RWPE2 (cell line): ENCODE measurements around the gene BEST3.

ENCODE experiments used
- ATAC-seq: fragments of 200-7000 bp; cut with Tn5 transposase; 3 replicates; pipeline ENCODE4 v1.9.1; 2021; ENCODE audit warnings: low read depth
- DNase-seq: peaks from one replicate; pipeline ENCODE4 v3.0.0-alpha.2; 2020; ENCODE audit warnings: low spot score
- H3K27ac ChIP-seq: fragments of 450-650 bp; 2 replicates; pipeline ENCODE4 v1.5.1; 2017; ENCODE audit warnings: mild to moderate bottlenecking; ENCODE audit not compliant: poor library complexity, severe bottlenecking
- H3K27me3 ChIP-seq: fragments of 250-450 bp; sonication (Bioruptor Pico); 2 replicates; pipeline ENCODE4 v1.5.1; 2021; ENCODE audit warnings: mild to moderate bottlenecking, moderate library complexity; ENCODE audit not compliant: insufficient read depth, poor library complexity, severe bottlenecking
- H3K36me3 ChIP-seq: fragments of 250-450 bp; sonication (Bioruptor Pico); 2 replicates; pipeline ENCODE4 v1.5.1; 2020; ENCODE audit warnings: low read depth, mild to moderate bottlenecking, moderate library complexity
- H3K4me1 ChIP-seq: fragments of 250-450 bp; sonication (Bioruptor Pico); 2 replicates; pipeline ENCODE4 v1.5.1; 2021; ENCODE audit warnings: mild to moderate bottlenecking, moderate library complexity; ENCODE audit not compliant: insufficient read depth, poor library complexity, severe bottlenecking
- H3K4me3 ChIP-seq: fragments of 250-450 bp; sonication (Bioruptor Pico); 2 replicates; pipeline ENCODE4 v1.5.1; 2021; ENCODE audit warnings: mild to moderate bottlenecking, moderate library complexity; ENCODE audit not compliant: severe bottlenecking
- H3K9me3 ChIP-seq: fragments of 250-450 bp; sonication (Bioruptor Pico); 2 replicates; pipeline ENCODE4 v1.5.1; 2021; ENCODE audit warnings: mild to moderate bottlenecking, moderate library complexity; ENCODE audit not compliant: severe bottlenecking
- TF ChIP-seq, protein P1 (sequence below): fragments of 450-650 bp; IDR thresholded peaks from one replicate; pipeline ENCODE4 v1.5.1; 2017; ENCODE audit warnings: mild to moderate bottlenecking, moderate library complexity; ENCODE audit not compliant: poor library complexity, severe bottlenecking

The BEST3 gene

DNA sequence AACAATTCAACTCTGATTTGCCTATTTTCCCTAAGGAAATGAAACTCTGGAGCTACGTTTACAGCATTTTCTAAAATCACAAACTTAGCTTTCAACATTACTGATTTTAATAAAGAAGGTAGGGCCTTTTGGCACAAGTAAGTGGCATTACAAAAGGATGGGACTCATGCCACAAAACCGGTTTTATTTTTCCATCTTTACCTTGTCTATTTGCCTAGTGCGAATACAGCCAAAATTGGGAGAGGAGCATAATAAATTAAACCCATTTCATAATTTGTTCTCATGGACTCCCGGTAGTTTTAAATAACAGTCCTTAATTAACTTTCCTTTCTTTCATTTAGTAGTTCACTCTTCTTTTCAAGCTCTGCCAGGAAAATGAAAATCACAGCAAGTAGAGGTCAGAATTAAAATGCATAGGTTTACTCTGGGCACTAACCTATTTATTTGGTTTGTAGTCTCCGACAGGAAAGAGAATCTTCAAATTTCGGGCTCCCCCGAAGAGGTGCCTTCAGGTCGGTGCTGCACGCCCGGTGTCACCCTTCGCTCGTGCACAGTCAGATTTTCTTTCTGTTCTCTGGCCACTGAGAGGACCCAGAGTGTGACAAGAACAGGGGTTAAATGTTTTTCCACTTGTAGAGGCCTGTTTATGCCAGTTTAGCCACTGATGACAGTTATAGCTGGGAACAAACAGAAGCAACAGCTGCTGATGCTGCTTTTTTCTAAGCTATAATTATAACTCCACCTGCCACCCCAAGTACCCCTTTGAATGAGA lies at the start of gene BEST3:
BEST3 (minus strand) TSS at position 535 of the 772 bp plus-strand sequence. CDS start 1,505 bp downstream, outside the sequence.
- Histone ChIP-seq H3K27ac (no peak within 1 kb of the TSS), H3K36me3 (no peaks in the 10 kb centered on the region), H3K4me1 (no peaks in the 10 kb centered on the region), H3K27me3 (no peaks in the 10 kb centered on the region), H3K9me3 (no peaks in the 10 kb centered on the region), H3K4me3 (no peak within 1 kb of the TSS)
- TF ChIP-seq, protein P1, sequence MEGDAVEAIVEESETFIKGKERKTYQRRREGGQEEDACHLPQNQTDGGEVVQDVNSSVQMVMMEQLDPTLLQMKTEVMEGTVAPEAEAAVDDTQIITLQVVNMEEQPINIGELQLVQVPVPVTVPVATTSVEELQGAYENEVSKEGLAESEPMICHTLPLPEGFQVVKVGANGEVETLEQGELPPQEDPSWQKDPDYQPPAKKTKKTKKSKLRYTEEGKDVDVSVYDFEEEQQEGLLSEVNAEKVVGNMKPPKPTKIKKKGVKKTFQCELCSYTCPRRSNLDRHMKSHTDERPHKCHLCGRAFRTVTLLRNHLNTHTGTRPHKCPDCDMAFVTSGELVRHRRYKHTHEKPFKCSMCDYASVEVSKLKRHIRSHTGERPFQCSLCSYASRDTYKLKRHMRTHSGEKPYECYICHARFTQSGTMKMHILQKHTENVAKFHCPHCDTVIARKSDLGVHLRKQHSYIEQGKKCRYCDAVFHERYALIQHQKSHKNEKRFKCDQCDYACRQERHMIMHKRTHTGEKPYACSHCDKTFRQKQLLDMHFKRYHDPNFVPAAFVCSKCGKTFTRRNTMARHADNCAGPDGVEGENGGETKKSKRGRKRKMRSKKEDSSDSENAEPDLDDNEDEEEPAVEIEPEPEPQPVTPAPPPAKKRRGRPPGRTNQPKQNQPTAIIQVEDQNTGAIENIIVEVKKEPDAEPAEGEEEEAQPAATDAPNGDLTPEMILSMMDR = no peak
- no peak for ATAC-seq
- no peak for DNase-seq

DNA sequence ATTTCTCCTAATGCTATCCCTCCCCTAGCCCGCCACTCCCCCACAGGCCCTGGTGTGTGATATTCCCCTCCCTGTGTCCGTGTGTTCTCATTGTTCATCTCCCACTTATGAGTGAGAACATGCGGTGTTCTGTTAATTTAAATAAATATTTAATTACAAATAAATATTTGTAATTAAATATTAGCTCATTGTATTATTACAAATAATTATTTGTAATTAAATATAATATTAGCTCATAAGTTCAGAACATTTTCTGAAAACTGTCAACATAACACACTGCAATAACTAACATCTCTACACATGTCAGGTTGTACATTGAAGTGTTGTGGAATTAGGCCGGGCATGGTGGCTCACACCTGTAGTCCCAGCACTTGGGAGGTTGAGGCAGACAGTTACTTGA lies 45.0 kb upstream of the BEST3 start:
- no peak overlapping the region for H3K27ac ChIP-seq
- ATAC-seq = no peak

DNA sequence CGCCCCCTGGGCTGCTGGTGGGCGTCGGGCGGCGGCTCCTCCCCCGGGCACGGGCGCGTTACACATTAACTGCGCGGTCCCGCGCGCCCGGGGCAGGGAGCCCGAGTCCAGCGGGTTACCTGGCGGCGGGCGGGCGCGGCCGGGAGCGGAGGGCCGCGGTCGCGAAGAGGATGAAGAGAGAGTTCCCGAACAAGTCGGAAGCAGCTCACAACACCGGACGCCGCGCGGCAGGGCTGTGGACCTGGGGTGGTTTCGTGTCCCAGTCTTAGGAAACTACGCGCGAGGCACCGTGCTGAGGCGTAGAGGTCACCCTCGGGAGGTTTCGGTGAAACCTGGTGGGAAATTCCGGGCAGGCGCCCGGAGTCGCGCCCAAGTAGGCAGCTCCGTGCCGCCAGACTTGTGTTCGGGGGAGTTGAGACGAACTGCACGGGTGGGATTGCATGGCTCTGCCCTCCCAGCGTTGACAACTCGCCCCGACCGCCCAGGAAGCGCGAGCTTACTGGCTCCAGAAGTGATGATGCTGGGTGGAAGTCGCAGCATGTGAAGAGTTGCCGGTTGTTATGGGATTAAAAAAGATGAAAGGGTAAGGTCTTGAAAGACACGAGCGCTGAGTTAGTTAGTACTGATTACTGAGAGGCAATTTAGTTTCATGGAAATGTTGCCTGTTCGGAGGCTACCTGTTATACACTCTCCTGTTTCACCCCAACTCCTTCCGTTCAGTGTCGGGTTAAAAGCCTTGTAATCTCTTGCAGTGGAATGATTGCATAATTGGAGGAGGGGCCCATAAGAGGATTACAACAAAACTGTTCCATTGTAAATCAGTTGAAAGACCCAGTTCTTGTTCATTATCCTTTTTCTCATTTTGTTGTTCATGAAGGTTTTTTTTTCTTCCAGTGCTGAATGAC lies 40.4 kb upstream of the BEST3 start:
- peaks cover 8% of the 10 kb centered on the region for H3K4me1 ChIP-seq
- DNase-seq = peak; percentile 61
- TF ChIP-seq, protein P1 = no peak
- H3K27me3 ChIP-seq = no peaks in the 10 kb centered on the region
- H3K36me3 ChIP-seq = no peaks in the 10 kb centered on the region
- H3K9me3 ChIP-seq = no peaks in the 10 kb centered on the region
- peak; percentile 43 for ATAC-seq
- peak overlapping the region; percentile 38 for H3K27ac ChIP-seq
- peak overlapping the region; percentile 83 for H3K4me3 ChIP-seq

More for the DNA sequence above, 45.0 kb upstream of the BEST3 start:
- TF ChIP-seq, protein P1 = no peak
- H3K4me3 ChIP-seq = no peak overlapping the region
- peaks cover 14% of the 10 kb centered on the region for H3K4me1 ChIP-seq
- DNase-seq = no peak
- H3K9me3 ChIP-seq = no peaks in the 10 kb centered on the region
- H3K27me3 ChIP-seq = no peaks in the 10 kb centered on the region
- no peaks in the 10 kb centered on the region for H3K36me3 ChIP-seq

DNA sequence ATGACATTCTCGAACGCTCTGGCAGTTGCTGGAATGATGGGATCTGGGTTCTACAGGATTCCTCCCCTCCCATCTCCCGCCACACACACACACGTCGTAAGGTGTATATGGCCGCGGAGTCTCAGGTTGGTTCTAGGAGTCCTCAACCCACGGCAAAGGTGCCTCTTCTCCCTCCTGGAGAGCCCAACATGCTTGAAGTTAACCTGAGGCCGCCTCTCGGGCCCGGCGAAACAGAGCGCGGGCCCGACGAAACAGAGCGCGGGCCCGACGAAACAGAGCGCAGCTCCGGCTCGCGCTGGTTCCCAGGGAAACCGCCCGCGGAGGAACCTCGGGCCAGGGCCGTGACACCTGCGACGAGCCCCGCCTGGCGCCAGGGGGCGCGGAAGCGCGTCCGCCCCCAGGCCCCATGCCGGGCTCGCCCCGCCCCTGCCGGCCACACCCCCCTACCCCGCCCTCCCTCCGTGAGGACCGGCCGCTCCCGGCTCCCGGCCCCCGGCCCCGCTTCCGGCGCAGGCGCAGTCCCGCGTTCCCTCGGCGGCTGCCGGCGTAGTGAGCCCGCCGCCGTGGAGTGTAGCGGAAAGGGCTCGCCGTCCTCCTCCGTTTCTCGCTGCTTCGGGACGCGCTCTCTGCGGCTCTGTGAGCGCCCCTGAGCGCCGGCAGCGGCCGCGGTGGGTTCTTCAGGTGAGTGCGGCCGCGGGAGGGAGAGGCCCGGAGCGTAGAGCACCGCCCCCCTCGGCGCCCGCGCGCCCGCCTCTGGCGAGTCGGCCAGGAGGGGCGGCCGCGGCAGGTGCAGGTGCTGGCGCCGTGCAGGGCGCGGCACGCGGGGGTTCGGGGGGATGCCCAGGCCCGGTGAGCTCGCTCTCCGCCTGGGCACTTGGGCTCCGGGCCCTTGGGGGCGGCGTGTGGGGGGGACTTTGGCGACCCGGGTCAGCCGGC lies 39.5 kb upstream of the BEST3 start, which contains the start of gene RAB3IP:
RAB3IP (plus strand) TSS at position 510 of the 936 bp plus-strand sequence. CDS start 16,549 bp downstream, outside the sequence.
- DNase-seq = peak; percentile 79
- peak; percentile 80 for ATAC-seq
- Histone ChIP-seq H3K36me3 (no peaks in the 10 kb centered on the region), H3K27me3 (no peaks in the 10 kb centered on the region), H3K4me3 (peak within 1 kb of the TSS; percentile 83), H3K27ac (peak within 1 kb of the TSS; percentile 38), H3K9me3 (no peaks in the 10 kb centered on the region), H3K4me1 (peaks cover 8% of the 10 kb centered on the region)
- TF ChIP-seq, protein P1 = peak; percentile 85
